Measurements from ENCODE around the gene CLTA.

- TF ChIP-seq CTCF (IDR thresholded peaks at IDR 0.05; ENCODE audit: low read depth, low read length) (peak; percentile 81), EZH2phosphoT487 (IDR thresholded peaks at IDR 0.05; ENCODE audit: low read depth) (no peak)
These were observed 24.4 kb upstream of the CLTA start for GRCh38 chr9:36166168-36166927.
